Stimulated activated CD8-positive, alpha-beta memory T cell treated with anti-CD3 and anti-CD28 coated beads, Interleukin-4, amount 100 ng/mL, for 1 hour (primary cell): ENCODE results near the gene EFS.

Source experiments
- DNase-seq, 2 donors: peaks; one replicate each; pipeline ENCODE4 v3.0.0-alpha.2; 2020; ENCODE audit warnings: low read depth in 2 of 2, low spot score in 1 of 2

EFS gene

DNA sequence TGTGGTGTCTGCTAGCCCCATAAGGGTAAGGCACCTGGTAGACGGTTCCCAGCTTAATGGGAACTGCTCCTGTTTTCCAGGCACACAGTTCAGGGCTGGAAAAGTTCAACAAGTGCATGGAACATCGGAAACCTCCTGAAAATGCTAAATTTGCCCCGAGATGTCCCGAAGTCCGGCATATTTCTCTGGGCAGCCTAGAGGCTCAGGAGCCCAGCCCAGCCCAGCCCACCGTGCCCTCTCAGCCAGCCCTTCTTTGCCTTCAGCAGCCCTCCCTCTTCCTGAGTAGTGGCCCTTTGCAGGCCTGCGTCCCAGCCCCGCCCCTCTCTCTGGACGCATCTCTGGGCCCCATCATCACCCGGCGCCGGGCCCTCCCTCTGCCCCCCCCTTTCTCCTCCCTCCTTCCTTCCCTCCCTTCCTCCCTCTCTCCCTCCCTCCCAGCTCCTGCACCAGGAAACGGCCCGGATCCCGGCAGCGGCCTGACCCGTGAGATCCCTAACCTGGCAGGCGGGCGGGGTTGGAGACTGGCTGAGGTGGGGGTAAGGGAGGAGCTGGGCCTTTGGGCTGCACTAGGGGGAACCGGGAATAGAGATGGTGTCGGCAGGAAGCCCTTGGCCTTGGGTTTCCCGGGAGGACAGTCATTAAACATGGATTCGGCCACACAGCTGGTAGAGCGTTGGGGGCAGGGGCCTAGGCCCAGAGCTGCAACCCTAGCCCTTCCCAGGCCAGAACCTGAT lies 58.4 kb downstream of the EFS start, which contains the start of gene BCL2L2:
TSS of gene BCL2L2 (plus strand) at position 422 of the 734 bp plus-strand sequence. CDS start 935 bp downstream, outside the sequence.
- DNase-seq, result no peak
